OCI-LY1 (cell line): Measurements from ENCODE around the gene RECQL5.

Source experiments
- H2AFZ ChIP-seq: fragments of 200-600 bp; sonication (generic), shearing (Covaris generic); 2 replicates; pipeline ENCODE4 v1.6.0; 2014; ENCODE audit warnings: antibody characterized with exemption, mild to moderate bottlenecking, low read length
- H3F3A ChIP-seq: fragments of 200-600 bp; sonication (generic), shearing (Covaris generic); 2 replicates; pipeline ENCODE4 v1.6.0; 2014; ENCODE audit warnings: mild to moderate bottlenecking, antibody characterized with exemption, low read length, moderate library complexity; ENCODE audit not compliant: insufficient read depth
- H3K27ac ChIP-seq: fragments of 200-600 bp; sonication (generic); 2 replicates; pipeline ENCODE4 v1.5.1; 2014; ENCODE audit warnings: low read length, mixed run types, mild to moderate bottlenecking, low read depth; ENCODE audit not compliant: poor library complexity, severe bottlenecking
- H3K27me3 ChIP-seq: fragments of 200-600 bp; sonication (generic); 2 replicates; pipeline ENCODE4 v1.6.0; 2014; ENCODE audit warnings: antibody characterized with exemption, mild to moderate bottlenecking, low read length, moderate library complexity; ENCODE audit not compliant: insufficient read depth
- H3K36me3 ChIP-seq: fragments of 200-600 bp; sonication (generic); 2 replicates; pipeline ENCODE4 v1.6.1; 2014; ENCODE audit warnings: mild to moderate bottlenecking, antibody characterized with exemption, low read length, moderate library complexity, mixed read lengths; ENCODE audit not compliant: insufficient read depth
- H3K4me1 ChIP-seq: fragments of 200-600 bp; sonication (generic); 2 replicates; pipeline ENCODE4 v1.5.1; 2014; ENCODE audit warnings: mild to moderate bottlenecking, low read length, moderate library complexity; ENCODE audit not compliant: insufficient read depth, severe bottlenecking
- H3K4me2 ChIP-seq: fragments of 200-600 bp; sonication (generic), shearing (Covaris generic); 2 replicates; pipeline ENCODE4 v1.6.1; 2014; ENCODE audit warnings: low read length
- H3K4me3 ChIP-seq: fragments of 200-600 bp; sonication (generic); 2 replicates; pipeline ENCODE4 v1.5.1; 2014; ENCODE audit warnings: low read length, low read depth, mild to moderate bottlenecking, mixed read lengths; ENCODE audit not compliant: poor library complexity, severe bottlenecking
- H3K79me2 ChIP-seq: fragments of 200-600 bp; shearing (Covaris generic); 2 replicates; pipeline ENCODE4 v1.6.1; 2016; ENCODE audit warnings: mixed run types, low read length, mixed read lengths; ENCODE audit not compliant: insufficient read depth
- H3K9ac ChIP-seq: fragments of 200-600 bp; sonication (generic), shearing (Covaris generic); 2 replicates; pipeline ENCODE4 v1.6.1; 2014; ENCODE audit warnings: mild to moderate bottlenecking, low read length, mixed read lengths
- H3K9me2 ChIP-seq: fragments of 200-600 bp; sonication (generic), shearing (Covaris generic); 2 replicates; pipeline ENCODE4 v1.6.1; 2014; ENCODE audit warnings: low read depth, mild to moderate bottlenecking, low read length, mixed read lengths
- H3K9me3 ChIP-seq: fragments of 200-600 bp; shearing (Covaris generic); 2 replicates; pipeline ENCODE4 v1.6.1; 2014; ENCODE audit warnings: low read length, mixed read lengths
- H4K20me1 ChIP-seq: fragments of 200-600 bp; sonication (generic), shearing (Covaris generic); 2 replicates; pipeline ENCODE4 v1.6.0; 2016; ENCODE audit warnings: mild to moderate bottlenecking, low read length; ENCODE audit not compliant: insufficient read depth
- EZH2 ChIP-seq: fragments of 200-600 bp; sonication (generic), shearing (Covaris generic); IDR thresholded peaks from 2 replicates; pipeline ENCODE4 v1.8.0; 2017; ENCODE audit warnings: borderline replicate concordance, mixed run types, mild to moderate bottlenecking, antibody characterized with exemption, low read length, moderate library complexity, mixed read lengths
- TF ChIP-seq, protein P1 (sequence below): fragments of 200-600 bp; sonication (generic), shearing (Covaris generic); IDR thresholded peaks from 2 replicates; pipeline ENCODE4 v1.5.1; 2017; ENCODE audit warnings: mild to moderate bottlenecking, antibody characterized with exemption, low read length, moderate library complexity, mixed read lengths

Gene RECQL5

DNA sequence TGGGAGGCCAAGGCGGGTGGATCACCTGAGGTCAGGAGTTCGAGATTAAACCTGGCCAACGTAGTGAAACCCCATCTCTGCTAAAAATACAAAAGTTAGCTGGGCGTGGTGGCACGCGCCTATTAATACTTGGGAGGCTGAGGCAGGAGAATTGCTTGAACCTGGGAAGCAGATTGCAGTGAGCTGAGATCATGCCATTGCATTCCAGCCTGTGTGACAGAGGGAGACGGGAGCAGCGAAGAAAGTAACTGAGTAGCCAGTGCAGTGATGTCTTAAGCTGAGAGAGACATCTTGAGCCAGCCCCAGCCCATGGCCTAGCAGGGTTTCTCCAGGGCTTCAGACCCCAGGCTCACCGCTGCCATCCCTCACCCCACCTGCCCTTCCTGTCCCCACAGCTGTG lies 43.6 kb downstream of the RECQL5 start:
- Histone ChIP-seq H3K4me2 (no peak overlapping the region), H2AFZ (no peak overlapping the region), H3K36me3 (no peaks in the 10 kb centered on the region), H3K27ac (no peak overlapping the region), H3F3A (no peaks in the 10 kb centered on the region), H3K9ac (no peak overlapping the region), H3K9me2 (no peaks in the 10 kb centered on the region), H4K20me1 (no peaks in the 10 kb centered on the region), H3K9me3 (no peaks in the 10 kb centered on the region), H3K4me1 (no peaks in the 10 kb centered on the region), H3K79me2 (no peaks in the 10 kb centered on the region), H3K4me3 (no peak overlapping the region), H3K27me3 (peaks cover 5% of the 10 kb centered on the region; the same call in 1 of the 2 replicates)
- TF ChIP-seq, protein P1, sequence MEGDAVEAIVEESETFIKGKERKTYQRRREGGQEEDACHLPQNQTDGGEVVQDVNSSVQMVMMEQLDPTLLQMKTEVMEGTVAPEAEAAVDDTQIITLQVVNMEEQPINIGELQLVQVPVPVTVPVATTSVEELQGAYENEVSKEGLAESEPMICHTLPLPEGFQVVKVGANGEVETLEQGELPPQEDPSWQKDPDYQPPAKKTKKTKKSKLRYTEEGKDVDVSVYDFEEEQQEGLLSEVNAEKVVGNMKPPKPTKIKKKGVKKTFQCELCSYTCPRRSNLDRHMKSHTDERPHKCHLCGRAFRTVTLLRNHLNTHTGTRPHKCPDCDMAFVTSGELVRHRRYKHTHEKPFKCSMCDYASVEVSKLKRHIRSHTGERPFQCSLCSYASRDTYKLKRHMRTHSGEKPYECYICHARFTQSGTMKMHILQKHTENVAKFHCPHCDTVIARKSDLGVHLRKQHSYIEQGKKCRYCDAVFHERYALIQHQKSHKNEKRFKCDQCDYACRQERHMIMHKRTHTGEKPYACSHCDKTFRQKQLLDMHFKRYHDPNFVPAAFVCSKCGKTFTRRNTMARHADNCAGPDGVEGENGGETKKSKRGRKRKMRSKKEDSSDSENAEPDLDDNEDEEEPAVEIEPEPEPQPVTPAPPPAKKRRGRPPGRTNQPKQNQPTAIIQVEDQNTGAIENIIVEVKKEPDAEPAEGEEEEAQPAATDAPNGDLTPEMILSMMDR, result no peak
- TF ChIP-seq EZH2, result no peak

DNA sequence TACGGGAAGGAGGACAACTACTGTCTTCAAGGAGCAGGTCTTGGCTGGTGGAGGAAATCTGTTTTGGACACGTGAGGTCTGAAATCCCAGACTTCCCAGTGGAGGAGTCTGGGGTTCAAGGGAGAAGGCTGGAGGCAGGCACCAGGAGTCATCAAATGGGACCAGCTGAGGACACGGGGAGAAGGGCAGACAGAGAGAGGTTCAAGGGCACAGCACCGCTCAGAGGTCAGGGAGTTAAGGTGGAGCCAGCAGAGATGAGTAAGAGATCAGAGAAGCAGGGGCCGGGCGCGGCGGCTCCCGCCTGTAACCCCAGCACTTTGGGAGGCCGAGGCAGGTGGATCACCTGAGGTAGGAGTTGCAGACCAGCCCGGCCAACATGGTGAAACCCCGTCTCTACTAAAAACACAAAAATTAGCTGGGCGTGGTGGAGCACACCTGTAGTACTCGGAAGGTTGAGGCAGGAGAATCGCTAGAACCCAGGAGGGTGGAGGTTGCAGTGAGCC lies 44.1 kb downstream of the RECQL5 start:
- no peak overlapping the region for H3K27ac ChIP-seq
- no peak overlapping the region for H3K9ac ChIP-seq
- no peak for TF ChIP-seq EZH2
- TF ChIP-seq, protein P1, result no peak
- H3K79me2 ChIP-seq, result no peaks in the 10 kb centered on the region
- no peaks in the 10 kb centered on the region for H3K9me3 ChIP-seq
- no peak overlapping the region for H3K4me2 ChIP-seq
- H3F3A ChIP-seq, result no peaks in the 10 kb centered on the region
- H3K36me3 ChIP-seq, result no peaks in the 10 kb centered on the region
- H3K9me2 ChIP-seq, result no peaks in the 10 kb centered on the region
- no peaks in the 10 kb centered on the region for H3K4me1 ChIP-seq
- H3K4me3 ChIP-seq, result no peak overlapping the region
- H4K20me1 ChIP-seq, result no peaks in the 10 kb centered on the region
- peaks cover 5% of the 10 kb centered on the region; the same call in 1 of the 2 replicates for H3K27me3 ChIP-seq
- no peak overlapping the region for H2AFZ ChIP-seq

DNA sequence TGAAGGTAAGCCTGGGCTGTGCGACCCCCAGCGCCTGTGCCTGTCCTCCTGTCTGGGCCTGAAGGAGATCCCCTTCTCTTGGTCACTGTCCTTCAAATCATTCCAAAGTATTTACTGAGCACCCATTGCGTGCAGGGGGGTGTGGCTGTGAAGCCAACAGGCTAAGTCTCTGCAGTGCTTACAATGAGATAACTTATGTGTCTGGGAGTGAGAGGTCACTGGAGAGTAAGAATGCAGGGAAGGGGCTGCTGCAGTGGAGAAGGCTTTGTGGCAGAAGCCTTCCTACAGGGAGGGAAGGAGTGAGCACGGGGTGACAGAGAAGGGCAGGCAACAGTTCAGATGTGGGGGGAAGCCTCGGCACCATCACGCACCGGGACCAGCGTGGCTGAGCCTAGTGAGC lies 44.9 kb downstream of the RECQL5 start:
- no peak overlapping the region for H3K4me3 ChIP-seq

More for the DNA sequence above, 44.9 kb downstream of the RECQL5 start:
- H3K36me3 ChIP-seq, result no peaks in the 10 kb centered on the region
- H3K9ac ChIP-seq, result no peak overlapping the region
- no peaks in the 10 kb centered on the region for H3K4me1 ChIP-seq
- TF ChIP-seq, protein P1, result no peak
- TF ChIP-seq EZH2, result no peak
- H3K27ac ChIP-seq, result no peak overlapping the region
- H3K27me3 ChIP-seq, result peaks cover 5% of the 10 kb centered on the region; the same call in 1 of the 2 replicates
- no peaks in the 10 kb centered on the region for H3K9me2 ChIP-seq
- no peaks in the 10 kb centered on the region for H3K9me3 ChIP-seq
- no peaks in the 10 kb centered on the region for H3K79me2 ChIP-seq
- H3F3A ChIP-seq, result no peaks in the 10 kb centered on the region
- H4K20me1 ChIP-seq, result no peaks in the 10 kb centered on the region
- H2AFZ ChIP-seq, result no peak overlapping the region
- no peak overlapping the region for H3K4me2 ChIP-seq
